Epithelial cell of proximal tubule (primary cell): ENCODE measurements around the gene SLC25A45. TPM values are rescaled to one million over a fixed set of nuclear protein-coding genes. Genes with fewer than 3 reads are reported as not detected.
"Not testable (repeated sequence)": the region's sequence is repeated elsewhere in the genome, so short reads cannot be mapped to it uniquely, and the experiment has no call there.

ENCODE experiments used
- DNase-seq: peaks from one replicate; pipeline ENCODE4 v3.0.0-alpha.2; 2011; ENCODE audit warnings: low read depth
- H3K4me3 ChIP-seq: 2 replicates; pipeline ENCODE4 v1.5.1; 2011; ENCODE audit warnings: low read depth, mild to moderate bottlenecking, low read length
- CTCF ChIP-seq: conservative IDR thresholded peaks from 2 replicates; pipeline ENCODE4 v1.5.1; 2012; ENCODE audit warnings: low read depth, mild to moderate bottlenecking, low read length
- total RNA-seq: library from RNA; depleted of rRNA; stranded (reverse); fragments of >200 nt; gene quantifications from 2 replicates; pipeline ENCODE4 v1.2.3, GENCODE V29; 2015

The SLC25A45 gene
- total RNA-seq, 1 donor from 2014 or later: 0.29 TPM

- no peak for DNase-seq
- no peak for TF ChIP-seq CTCF
- H3K4me3 ChIP-seq: no peak overlapping the region
These were observed 40.6 kb downstream of the SLC25A45 start for GRCh38 chr11:65341856-65342255.

- no peak for TF ChIP-seq CTCF
- no peak for DNase-seq
- H3K4me3 ChIP-seq: no peak overlapping the region
These were observed 42.2 kb downstream of the SLC25A45 start for GRCh38 chr11:65340226-65340625.

GRCh38 chr11:65338676-65339075, 43.8 kb downstream of the SLC25A45 start:
- no peak overlapping the region for H3K4me3 ChIP-seq
- no peak for DNase-seq
- no peak for TF ChIP-seq CTCF

- no peak for DNase-seq
- H3K4me3 ChIP-seq: peak overlapping the region; percentile 98
- no peak for TF ChIP-seq CTCF
These were observed 47.6 kb downstream of the SLC25A45 start for GRCh38 chr11:65334696-65335295.

GRCh38 chr11:65332591-65332990, 49.9 kb downstream of the SLC25A45 start:
- DNase-seq, H3K4me3 ChIP-seq: not testable (repeated sequence)

GRCh38 chr11:65330544-65330943, 51.9 kb downstream of the SLC25A45 start:
- DNase-seq: no peak
- TF ChIP-seq CTCF: no peak
- no peak overlapping the region for H3K4me3 ChIP-seq

GRCh38 chr11:65329944-65330403, 52.5 kb downstream of the SLC25A45 start:
- peak; percentile 82 for TF ChIP-seq CTCF
- no peak for DNase-seq
- no peak overlapping the region for H3K4me3 ChIP-seq
